OCI-LY1 (cell line): ENCODE measurements around the gene IGSF8.

Source experiments
- H2AFZ ChIP-seq: fragments of 200-600 bp; sonication (generic), shearing (Covaris generic); 2 replicates; pipeline ENCODE4 v1.6.0; 2014; ENCODE audit warnings: antibody characterized with exemption, mild to moderate bottlenecking, low read length
- H3F3A ChIP-seq: fragments of 200-600 bp; sonication (generic), shearing (Covaris generic); 2 replicates; pipeline ENCODE4 v1.6.0; 2014; ENCODE audit warnings: mild to moderate bottlenecking, antibody characterized with exemption, low read length, moderate library complexity; ENCODE audit not compliant: insufficient read depth
- H3K27ac ChIP-seq: fragments of 200-600 bp; sonication (generic); 2 replicates; pipeline ENCODE4 v1.5.1; 2014; ENCODE audit warnings: low read length, mixed run types, mild to moderate bottlenecking, low read depth; ENCODE audit not compliant: poor library complexity, severe bottlenecking
- H3K27me3 ChIP-seq: fragments of 200-600 bp; sonication (generic); 2 replicates; pipeline ENCODE4 v1.6.0; 2014; ENCODE audit warnings: antibody characterized with exemption, mild to moderate bottlenecking, low read length, moderate library complexity; ENCODE audit not compliant: insufficient read depth
- H3K36me3 ChIP-seq: fragments of 200-600 bp; sonication (generic); 2 replicates; pipeline ENCODE4 v1.6.1; 2014; ENCODE audit warnings: mild to moderate bottlenecking, antibody characterized with exemption, low read length, moderate library complexity, mixed read lengths; ENCODE audit not compliant: insufficient read depth
- H3K4me1 ChIP-seq: fragments of 200-600 bp; sonication (generic); 2 replicates; pipeline ENCODE4 v1.5.1; 2014; ENCODE audit warnings: mild to moderate bottlenecking, low read length, moderate library complexity; ENCODE audit not compliant: insufficient read depth, severe bottlenecking
- H3K4me2 ChIP-seq: fragments of 200-600 bp; sonication (generic), shearing (Covaris generic); 2 replicates; pipeline ENCODE4 v1.6.1; 2014; ENCODE audit warnings: low read length
- H3K4me3 ChIP-seq: fragments of 200-600 bp; sonication (generic); 2 replicates; pipeline ENCODE4 v1.5.1; 2014; ENCODE audit warnings: low read length, low read depth, mild to moderate bottlenecking, mixed read lengths; ENCODE audit not compliant: poor library complexity, severe bottlenecking
- H3K79me2 ChIP-seq: fragments of 200-600 bp; shearing (Covaris generic); 2 replicates; pipeline ENCODE4 v1.6.1; 2016; ENCODE audit warnings: mixed run types, low read length, mixed read lengths; ENCODE audit not compliant: insufficient read depth
- H3K9ac ChIP-seq: fragments of 200-600 bp; sonication (generic), shearing (Covaris generic); 2 replicates; pipeline ENCODE4 v1.6.1; 2014; ENCODE audit warnings: mild to moderate bottlenecking, low read length, mixed read lengths
- H3K9me2 ChIP-seq: fragments of 200-600 bp; sonication (generic), shearing (Covaris generic); 2 replicates; pipeline ENCODE4 v1.6.1; 2014; ENCODE audit warnings: low read depth, mild to moderate bottlenecking, low read length, mixed read lengths
- H3K9me3 ChIP-seq: fragments of 200-600 bp; shearing (Covaris generic); 2 replicates; pipeline ENCODE4 v1.6.1; 2014; ENCODE audit warnings: low read length, mixed read lengths
- H4K20me1 ChIP-seq: fragments of 200-600 bp; sonication (generic), shearing (Covaris generic); 2 replicates; pipeline ENCODE4 v1.6.0; 2016; ENCODE audit warnings: mild to moderate bottlenecking, low read length; ENCODE audit not compliant: insufficient read depth
- CTCF ChIP-seq: fragments of 200-600 bp; sonication (generic), shearing (Covaris generic); IDR thresholded peaks from 2 replicates; pipeline ENCODE4 v1.5.1; 2017; ENCODE audit warnings: mild to moderate bottlenecking, antibody characterized with exemption, low read length, moderate library complexity, mixed read lengths
- EZH2 ChIP-seq: fragments of 200-600 bp; sonication (generic), shearing (Covaris generic); IDR thresholded peaks from 2 replicates; pipeline ENCODE4 v1.8.0; 2017; ENCODE audit warnings: borderline replicate concordance, mixed run types, mild to moderate bottlenecking, antibody characterized with exemption, low read length, moderate library complexity, mixed read lengths

The IGSF8 gene

GRCh38 chr1:160134791-160135572 lies 36.6 kb upstream of the IGSF8 start:
- no peak overlapping the region for H2AFZ ChIP-seq
- no peak overlapping the region for H3K9ac ChIP-seq
- H3F3A ChIP-seq, result no peaks in the 10 kb centered on the region
- H4K20me1 ChIP-seq, result no peaks in the 10 kb centered on the region
- TF ChIP-seq EZH2 (no peak), CTCF (no peak)
- no peak overlapping the region for H3K4me3 ChIP-seq
- H3K27me3 ChIP-seq, result peaks cover 7% of the 10 kb centered on the region; the same call in 1 of the 2 replicates
- no peak overlapping the region for H3K4me2 ChIP-seq
- H3K9me2 ChIP-seq, result no peaks in the 10 kb centered on the region
- H3K27ac ChIP-seq, result no peak overlapping the region
- H3K36me3 ChIP-seq, result no peaks in the 10 kb centered on the region
- no peaks in the 10 kb centered on the region for H3K4me1 ChIP-seq
- no peaks in the 10 kb centered on the region for H3K9me3 ChIP-seq
- no peaks in the 10 kb centered on the region for H3K79me2 ChIP-seq

GRCh38 chr1:160133990-160134770 lies 35.8 kb upstream of the IGSF8 start:
- Histone ChIP-seq H3K9me2 (no peaks in the 10 kb centered on the region), H3K9ac (no peak overlapping the region), H3K27me3 (peaks cover 10% of the 10 kb centered on the region; the same call in 1 of the 2 replicates), H3K79me2 (no peaks in the 10 kb centered on the region), H3K27ac (no peak overlapping the region), H3K4me1 (no peaks in the 10 kb centered on the region), H3K36me3 (no peaks in the 10 kb centered on the region), H3K4me2 (no peak overlapping the region), H4K20me1 (no peaks in the 10 kb centered on the region), H3K9me3 (no peaks in the 10 kb centered on the region), H2AFZ (no peak overlapping the region), H3K4me3 (no peak overlapping the region), H3F3A (no peaks in the 10 kb centered on the region)
- TF ChIP-seq CTCF, result no peak
- no peak for TF ChIP-seq EZH2

GRCh38 chr1:160131803-160132565 lies 33.6 kb upstream of the IGSF8 start:
- H3K9me2 ChIP-seq, result no peaks in the 10 kb centered on the region
- H3K4me1 ChIP-seq, result no peaks in the 10 kb centered on the region
- H3K79me2 ChIP-seq, result no peaks in the 10 kb centered on the region
- H3K9me3 ChIP-seq, result no peaks in the 10 kb centered on the region
- no peak overlapping the region for H2AFZ ChIP-seq
- TF ChIP-seq EZH2 (no peak), CTCF (no peak)
- H3K4me2 ChIP-seq, result no peak overlapping the region
- no peak overlapping the region for H3K4me3 ChIP-seq
- H3K27ac ChIP-seq, result no peak overlapping the region
- H3K9ac ChIP-seq, result no peak overlapping the region
- H3K36me3 ChIP-seq, result no peaks in the 10 kb centered on the region
- no peaks in the 10 kb centered on the region for H3F3A ChIP-seq
- peaks cover 7% of the 10 kb centered on the region; the same call in 1 of the 2 replicates for H3K27me3 ChIP-seq
- H4K20me1 ChIP-seq, result no peaks in the 10 kb centered on the region
